Activated CD4-positive, alpha-beta memory T cell treated with anti-CD3 and anti-CD28 coated beads, Interleukin-2, amount 10 ng/mL, durations not matched to agents 7 days and 5 days (primary cell): ENCODE results near the gene PARD6A. TPM values are rescaled to one million over a fixed set of nuclear protein-coding genes. Genes with fewer than 3 reads are reported as not detected.
"Not testable (repeated sequence)": the region's sequence is repeated elsewhere in the genome, so short reads cannot be mapped to it uniquely, and the experiment has no call there.

ENCODE experiments used
- CTCF ChIA-PET: fragments of 350-600 bp; sonication (Branson Sonifier 250); formaldehyde crosslinking; loops from one replicate; lab custom pipeline; 2021; ENCODE audit warnings: antibody characterized with exemption, inconsistent platforms; lab: Charles Lee
- POLR2A ChIA-PET: fragments of 350-600 bp; sonication (Branson Sonifier 250); formaldehyde crosslinking; loops from one replicate; lab custom pipeline; 2021; ENCODE audit warnings: antibody characterized with exemption; lab: Charles Lee
- DNase-seq: peaks from one replicate; pipeline ENCODE4 v3.0.0-alpha.2; 2020
- H3K27ac Mint-ChIP-seq: one replicate; pipeline ENCODE4 v1.8.0; 2021; ENCODE audit warnings: mild to moderate bottlenecking, mixed read lengths
- H3K27me3 Mint-ChIP-seq: one replicate; pipeline ENCODE4 v1.8.0; 2021; ENCODE audit warnings: mixed read lengths
- H3K36me3 Mint-ChIP-seq: one replicate; pipeline ENCODE4 v1.8.0; 2021; ENCODE audit warnings: low read depth, mixed read lengths
- H3K4me1 Mint-ChIP-seq: one replicate; pipeline ENCODE4 v1.8.0; 2021; ENCODE audit warnings: mixed read lengths
- H3K4me3 Mint-ChIP-seq: one replicate; pipeline ENCODE4 v1.8.0; 2021; ENCODE audit warnings: mild to moderate bottlenecking, mixed read lengths
- H3K9me3 Mint-ChIP-seq: one replicate; pipeline ENCODE4 v1.8.0; 2021; ENCODE audit warnings: mixed read lengths
- total RNA-seq, 2 experiments: library from RNA; stranded (reverse); gene quantifications; one replicate each; pipeline ENCODE4 v1.2.3, GENCODE V29; 2021

The PARD6A gene
- total RNA-seq, 2 experiments from 2014 or later, result 12.2 to 14.0 TPM

DNA sequence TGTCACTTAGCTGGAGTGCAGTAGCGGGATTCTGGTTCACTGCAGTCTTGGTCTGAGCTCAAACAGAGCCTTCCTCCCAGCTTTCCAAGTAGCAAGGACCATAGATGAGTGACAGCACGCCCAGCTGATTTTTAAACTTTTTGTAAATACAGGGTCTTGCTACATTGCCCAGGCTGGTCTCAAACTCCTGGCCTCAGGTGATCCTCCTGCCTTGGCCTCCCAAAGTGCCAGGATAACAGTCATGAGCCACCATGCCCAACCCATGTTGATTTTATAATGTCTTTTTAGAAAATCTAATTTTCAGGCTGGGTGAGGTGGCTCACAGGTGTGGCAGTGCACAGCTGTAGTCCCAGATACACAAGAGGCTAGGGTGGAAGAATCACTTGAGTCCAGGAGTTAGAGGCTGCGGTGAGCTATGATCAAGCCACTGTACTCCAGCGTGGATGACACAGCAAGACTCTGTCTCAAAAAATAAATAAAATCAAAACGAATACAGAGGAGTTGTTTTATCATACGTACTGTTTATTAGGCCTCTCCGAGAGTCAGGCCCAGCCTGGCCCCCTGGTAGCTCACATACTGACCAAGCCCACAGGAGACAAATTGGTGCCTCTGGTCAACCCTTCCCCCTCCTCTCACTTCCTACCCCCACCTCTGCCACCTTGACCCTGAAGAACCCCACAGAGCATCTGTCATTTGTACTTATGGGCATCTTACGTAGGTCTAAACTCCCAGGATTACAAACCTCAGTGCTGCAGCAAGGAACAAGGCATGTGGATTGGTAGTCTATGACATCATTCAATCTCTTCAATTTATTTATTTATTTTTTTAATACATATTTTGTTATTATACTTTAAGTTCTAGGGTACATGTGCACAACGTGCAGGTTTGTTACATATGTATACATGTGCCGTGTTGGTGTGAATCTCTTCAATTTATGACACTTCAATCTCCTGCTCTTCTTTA, 19.5 kb downstream of the PARD6A start:
- CTCF ChIA-PET, result interaction anchor here (0.7 to 3.3 kb wide), 4 partner anchors 8 to 197 kb away, joined by 3 to 19 read pairs (median 6); no protein-coding TSS in a partner anchor
- no peak overlapping the region for H3K27ac Mint-ChIP-seq
- peaks cover 18% of the 10 kb centered on the region for H3K36me3 Mint-ChIP-seq
- DNase-seq, result no peak
- no peaks in the 10 kb centered on the region for H3K9me3 Mint-ChIP-seq
- POLR2A ChIA-PET, result no interaction called here
- no peak overlapping the region for H3K4me3 Mint-ChIP-seq
- H3K27me3 Mint-ChIP-seq, result no peaks in the 10 kb centered on the region
- H3K4me1 Mint-ChIP-seq, result peaks cover 15% of the 10 kb centered on the region

- ChIA-PET CTCF (interaction anchor here (1.1 kb wide), 1 partner anchor 15 kb away, joined by 4 read pairs; no protein-coding TSS in a partner anchor), POLR2A (interaction anchor here (1.1 to 2.1 kb wide), 2 partner anchors 9 to 36 kb away, joined by 3 to 7 read pairs; partner anchors contain the start of gene GFOD2)
- no peaks in the 10 kb centered on the region for H3K9me3 Mint-ChIP-seq
- H3K27me3 Mint-ChIP-seq, result no peaks in the 10 kb centered on the region
- no peak for DNase-seq
- H3K4me3 Mint-ChIP-seq, result no peak overlapping the region
- peaks cover 22% of the 10 kb centered on the region for H3K36me3 Mint-ChIP-seq
- peak overlapping the region; percentile 51 for H3K27ac Mint-ChIP-seq
- peaks cover 26% of the 10 kb centered on the region for H3K4me1 Mint-ChIP-seq
Observed at GRCh38 chr16:67683767-67684166, 23.0 kb downstream of the PARD6A start.

- H3K36me3 Mint-ChIP-seq, result peaks cover 22% of the 10 kb centered on the region
- peaks cover 26% of the 10 kb centered on the region for H3K4me1 Mint-ChIP-seq
- ChIA-PET CTCF (interaction anchor here (0.7 to 0.8 kb wide), 3 partner anchors 15 to 165 kb away, joined by 3 to 4 read pairs (median 3); no protein-coding TSS in a partner anchor), POLR2A (interaction anchor here (1.0 to 1.8 kb wide), 2 partner anchors 13 to 116 kb away, joined by 3 to 4 read pairs; no protein-coding TSS in a partner anchor)
- DNase-seq, result no peak
- H3K27me3 Mint-ChIP-seq, result no peaks in the 10 kb centered on the region
- H3K9me3 Mint-ChIP-seq, result no peaks in the 10 kb centered on the region
- H3K27ac Mint-ChIP-seq, result peak overlapping the region; percentile 85
- H3K4me3 Mint-ChIP-seq, result no peak overlapping the region
Observed at GRCh38 chr16:67685388-67686112, 24.8 kb downstream of the PARD6A start.

- peaks cover 11% of the 10 kb centered on the region for H3K36me3 Mint-ChIP-seq
- H3K27ac Mint-ChIP-seq, H3K4me1 Mint-ChIP-seq, H3K4me3 Mint-ChIP-seq, H3K9me3 Mint-ChIP-seq, DNase-seq, H3K27me3 Mint-ChIP-seq: not testable (repeated sequence)
- POLR2A ChIA-PET, result interaction anchor here (0.7 kb wide), 1 partner anchor 679 kb away, joined by 3 read pairs; no protein-coding TSS in a partner anchor
- CTCF ChIA-PET, result interaction anchor here (1.5 kb wide), 1 partner anchor 123 kb away, joined by 4 read pairs; no protein-coding TSS in a partner anchor
Observed at GRCh38 chr16:67693517-67694285, 32.9 kb downstream of the PARD6A start.

- Mint-ChIP-seq H3K27ac (no peak overlapping the region), H3K9me3 (peaks cover 2% of the 10 kb centered on the region), H3K27me3 (no peaks in the 10 kb centered on the region), H3K4me1 (peaks cover 5% of the 10 kb centered on the region), H3K36me3 (peaks cover 14% of the 10 kb centered on the region), H3K4me3 (no peak overlapping the region)
- ChIA-PET POLR2A (no interaction called here), CTCF (interaction anchor here (1.0 to 1.2 kb wide), 2 partner anchors 22 to 27 kb away, joined by 3 to 5 read pairs; no protein-coding TSS in a partner anchor)
- DNase-seq, result no peak
Observed at GRCh38 chr16:67694611-67695010, 33.9 kb downstream of the PARD6A start.

DNA sequence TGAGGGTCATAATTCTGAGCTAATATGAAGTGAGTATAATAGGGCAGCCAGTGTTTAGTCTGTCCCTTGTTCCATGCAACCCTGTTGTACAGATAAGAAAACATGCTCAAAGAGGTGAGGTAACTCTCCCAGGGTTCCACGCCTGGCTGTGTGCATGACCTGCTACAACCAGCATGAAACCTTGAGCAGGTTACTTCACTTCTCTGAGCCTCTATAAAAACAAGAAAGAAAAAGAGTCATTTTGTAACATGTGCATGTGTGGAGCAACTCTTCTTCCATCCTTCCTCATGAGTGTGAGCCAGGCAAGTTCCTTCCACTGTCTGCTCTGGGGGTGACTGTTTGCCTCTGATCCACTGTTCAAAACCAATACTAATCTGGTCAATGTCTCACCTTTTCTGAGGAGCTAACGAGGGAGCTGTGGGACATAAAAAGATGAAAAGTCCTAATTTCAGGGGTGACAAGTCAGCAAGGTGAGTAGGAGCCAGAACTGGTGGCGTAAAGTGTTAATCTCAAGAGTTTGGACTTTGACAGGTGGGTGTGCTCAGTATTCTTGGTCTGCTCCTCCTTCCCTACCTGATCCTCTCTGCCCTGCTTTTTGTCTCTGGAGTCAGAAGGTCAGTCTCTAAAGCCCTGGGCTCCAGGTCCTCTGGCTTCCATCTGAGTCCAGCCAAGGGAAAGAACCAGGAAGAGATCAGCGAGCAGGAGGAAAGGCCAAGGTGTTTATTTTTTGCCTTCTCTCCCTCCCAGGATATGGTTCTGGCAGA, 36.8 kb downstream of the PARD6A start:
- H3K9me3 Mint-ChIP-seq, result peaks cover 2% of the 10 kb centered on the region
- CTCF ChIA-PET, result no interaction called here
- POLR2A ChIA-PET, result interaction anchor here (1.7 kb wide), 1 partner anchor 21 kb away, joined by 4 read pairs; the partner anchor contains the start of gene GFOD2
- no peak for DNase-seq
- H3K4me3 Mint-ChIP-seq, result no peak overlapping the region
- H3K36me3 Mint-ChIP-seq, result peaks cover 14% of the 10 kb centered on the region
- H3K27me3 Mint-ChIP-seq, result no peaks in the 10 kb centered on the region
- peaks cover 5% of the 10 kb centered on the region for H3K4me1 Mint-ChIP-seq
- no peak overlapping the region for H3K27ac Mint-ChIP-seq

DNA sequence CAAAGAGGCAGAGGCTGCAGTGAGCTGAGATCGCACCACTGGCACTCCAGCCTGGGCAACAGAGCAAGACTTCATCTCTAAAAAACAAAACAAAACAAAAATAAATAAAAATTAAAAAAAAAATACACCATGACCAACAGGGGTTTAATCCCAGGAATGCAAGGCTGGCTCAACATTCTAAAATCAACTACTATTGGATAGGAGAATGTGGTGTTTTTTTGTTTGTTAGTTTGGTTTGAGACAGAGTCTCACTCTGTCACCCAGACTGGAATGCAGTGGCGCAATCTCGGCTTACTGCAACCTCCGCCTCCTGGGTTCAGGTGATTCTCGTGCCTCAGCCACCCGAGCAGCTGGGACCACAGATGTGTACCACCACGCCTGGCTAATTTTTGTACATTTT, 38.5 kb downstream of the PARD6A start:
- H3K4me3 Mint-ChIP-seq, result no peak overlapping the region
- peaks cover 2% of the 10 kb centered on the region for H3K9me3 Mint-ChIP-seq
- DNase-seq, result no peak
- H3K36me3 Mint-ChIP-seq, result peaks cover 14% of the 10 kb centered on the region
- H3K27ac Mint-ChIP-seq, result no peak overlapping the region
- H3K27me3 Mint-ChIP-seq, result no peaks in the 10 kb centered on the region
- POLR2A ChIA-PET, result no interaction called here
- CTCF ChIA-PET, result no interaction called here
- peaks cover 21% of the 10 kb centered on the region for H3K4me1 Mint-ChIP-seq

DNA sequence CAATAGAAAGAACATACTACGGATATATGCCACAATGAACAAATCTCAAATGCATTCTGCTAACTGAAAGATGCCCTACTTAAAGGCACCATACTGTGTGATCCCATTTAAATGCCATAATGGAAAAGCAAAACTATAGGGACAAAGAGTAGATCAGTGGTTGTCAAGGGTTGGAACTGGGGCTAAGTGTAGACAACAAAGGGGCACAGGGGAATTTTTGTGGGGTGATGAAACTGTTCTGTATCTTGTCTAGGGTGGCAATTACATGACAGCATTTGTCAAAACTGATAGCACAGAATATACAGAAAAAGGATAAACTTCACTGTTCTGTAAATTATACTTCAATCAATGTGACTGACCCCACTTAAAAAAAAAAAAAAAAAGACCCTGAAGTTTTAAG, 40.7 kb downstream of the PARD6A start:
- no peak overlapping the region for H3K4me3 Mint-ChIP-seq
- peaks cover 2% of the 10 kb centered on the region for H3K9me3 Mint-ChIP-seq
- CTCF ChIA-PET, result interaction anchor here (0.6 to 1.3 kb wide), 3 partner anchors 7 to 114 kb away, joined by 3 to 8 read pairs (median 4); no protein-coding TSS in a partner anchor
- POLR2A ChIA-PET, result interaction anchor here (1.1 kb wide), 1 partner anchor 18 kb away, joined by 3 read pairs; no protein-coding TSS in a partner anchor
- H3K27me3 Mint-ChIP-seq, result no peaks in the 10 kb centered on the region
- no peak for DNase-seq
- peaks cover 29% of the 10 kb centered on the region for H3K4me1 Mint-ChIP-seq
- H3K27ac Mint-ChIP-seq, result no peak overlapping the region
- peaks cover 14% of the 10 kb centered on the region for H3K36me3 Mint-ChIP-seq

DNA sequence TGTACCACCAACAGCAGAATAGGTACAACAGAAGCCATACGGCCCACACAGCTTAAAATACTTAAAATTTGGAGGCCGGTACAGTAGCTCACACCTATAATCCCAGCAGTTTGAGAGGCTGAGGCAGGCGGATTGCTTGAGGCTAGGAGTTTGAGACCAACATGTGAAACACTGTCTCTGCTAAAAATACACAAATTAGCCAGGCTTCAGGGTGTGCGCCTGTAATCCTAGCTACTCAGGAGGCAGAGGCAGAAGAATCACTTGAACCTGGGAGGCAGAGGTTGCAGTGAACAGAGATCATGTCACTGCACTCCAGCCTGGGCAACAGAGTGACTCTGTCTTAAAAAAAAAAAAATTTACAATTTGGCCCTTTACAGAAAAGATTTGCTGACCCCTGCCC, 41.4 kb downstream of the PARD6A start:
- Mint-ChIP-seq H3K36me3 (peaks cover 14% of the 10 kb centered on the region), H3K9me3 (peaks cover 2% of the 10 kb centered on the region), H3K4me3 (no peak overlapping the region), H3K4me1 (peaks cover 25% of the 10 kb centered on the region), H3K27me3 (no peaks in the 10 kb centered on the region), H3K27ac (no peak overlapping the region)
- CTCF ChIA-PET, result interaction anchor here (0.6 to 0.7 kb wide), 2 partner anchors 113 to 148 kb away, joined by 3 to 8 read pairs; no protein-coding TSS in a partner anchor
- no peak for DNase-seq
- POLR2A ChIA-PET, result no interaction called here

DNA sequence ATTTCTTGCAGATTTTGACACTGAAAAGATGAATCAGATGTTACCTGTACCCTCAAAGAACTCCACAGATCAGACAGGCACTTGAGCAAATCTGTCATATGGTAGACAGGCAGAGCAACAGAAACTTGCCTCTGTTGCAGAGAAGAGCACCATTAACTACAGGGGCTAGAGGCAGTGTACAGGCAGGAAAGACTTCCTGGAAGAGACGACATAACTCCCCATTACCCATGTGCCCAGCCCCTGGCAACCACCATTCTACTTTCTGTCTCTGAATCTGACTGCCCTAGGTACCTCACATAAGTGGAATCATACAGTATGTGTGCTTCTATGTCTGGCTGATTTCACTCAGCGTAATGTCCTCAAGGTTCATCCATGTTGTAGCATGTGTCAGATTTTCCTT, 42.9 kb downstream of the PARD6A start:
- ChIA-PET POLR2A (no interaction called here), CTCF (interaction anchor here (1.0 kb wide), 1 partner anchor 16 kb away, joined by 3 read pairs; no protein-coding TSS in a partner anchor)
- Mint-ChIP-seq H3K27ac (peak overlapping the region; percentile 77), H3K27me3 (no peaks in the 10 kb centered on the region), H3K36me3 (peaks cover 3% of the 10 kb centered on the region), H3K4me1 (peaks cover 25% of the 10 kb centered on the region), H3K4me3 (no peak overlapping the region), H3K9me3 (peaks cover 1% of the 10 kb centered on the region)
- DNase-seq, result peak; percentile 33

GRCh38 chr16:67704110-67704509, 43.4 kb downstream of the PARD6A start:
- Mint-ChIP-seq H3K27me3 (no peaks in the 10 kb centered on the region), H3K4me3 (no peak overlapping the region), H3K36me3 (no peaks in the 10 kb centered on the region), H3K27ac (peak overlapping the region; percentile 77), H3K9me3 (no peaks in the 10 kb centered on the region), H3K4me1 (peaks cover 25% of the 10 kb centered on the region)
- ChIA-PET POLR2A (no interaction called here), CTCF (interaction anchor here (1.0 to 1.2 kb wide), 2 partner anchors 16 to 183 kb away, joined by 3 read pairs; no protein-coding TSS in a partner anchor)
- DNase-seq, result no peak
